Activated CD4-positive, alpha-beta T cell treated with anti-CD3 and anti-CD28 coated beads, Interleukin-2, amount 50 U/mL, for 48 hours (primary cell): ENCODE results near the gene ERICH6.

ENCODE experiments used
- DNase-seq, 2 experiments: peaks; one replicate each; pipeline ENCODE4 v3.0.0-alpha.2; 2020

The ERICH6 gene

DNA sequence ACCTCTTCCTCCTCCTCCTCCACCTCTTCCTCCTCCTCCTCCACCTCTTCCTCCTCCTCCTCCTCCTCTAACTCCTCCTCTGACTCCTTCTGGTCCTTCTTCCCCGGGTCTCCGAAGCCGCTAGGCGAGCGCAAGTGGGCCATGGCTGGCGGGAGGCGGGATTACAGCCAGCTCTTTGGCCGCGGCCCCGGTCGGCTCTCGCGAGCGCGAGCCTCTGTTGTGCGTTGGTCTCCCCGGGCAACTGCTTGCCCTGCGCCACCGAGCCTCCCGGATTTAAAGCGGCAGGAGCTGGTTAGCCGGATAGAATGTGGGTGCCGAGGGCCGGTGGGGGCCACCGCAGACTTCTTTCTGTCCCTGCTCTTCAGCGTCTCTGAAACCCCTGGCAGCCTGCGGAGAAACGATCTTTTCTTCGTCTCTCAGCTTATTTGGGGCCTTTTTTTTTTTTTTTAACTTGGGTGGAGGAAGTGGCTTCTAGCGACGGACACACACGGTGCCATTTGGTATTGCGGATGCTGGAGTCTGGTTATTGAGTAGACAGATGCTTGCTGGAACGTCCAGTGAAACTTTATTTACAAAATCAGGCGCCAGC is at the start of gene ERICH6:
Gene ERICH6, minus strand, starts transcription at position 165 of the 589 bp plus-strand sequence. Its CDS starts 22 bp downstream, at position 143.
- peak; percentile 83 to 87 for DNase-seq

GRCh38 chr3:150751781-150752263 is 48.1 kb upstream of the ERICH6 start:
- no peak for DNase-seq

DNA sequence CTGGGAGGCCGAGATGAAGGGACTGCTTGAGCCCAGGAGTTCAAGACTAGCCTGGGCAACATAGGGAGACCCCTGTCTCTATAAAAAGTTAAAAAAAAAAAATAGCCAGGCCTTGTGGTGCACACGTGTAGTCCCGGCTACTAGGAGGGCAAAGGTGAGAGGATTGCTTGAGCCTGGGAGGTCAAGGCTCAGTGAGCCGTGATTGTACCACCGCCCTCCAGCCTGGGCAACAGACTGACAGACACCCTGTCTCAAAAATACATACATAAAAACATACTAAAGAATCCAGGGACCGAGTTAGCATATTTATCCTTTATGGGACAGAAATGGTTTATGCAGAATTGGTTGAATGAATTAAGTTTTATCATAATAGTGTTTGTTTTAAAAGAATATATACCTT is 45.5 kb upstream of the ERICH6 start:
- no peak for DNase-seq

GRCh38 chr3:150748684-150749047 is 44.9 kb upstream of the ERICH6 start:
- no peak for DNase-seq

DNA sequence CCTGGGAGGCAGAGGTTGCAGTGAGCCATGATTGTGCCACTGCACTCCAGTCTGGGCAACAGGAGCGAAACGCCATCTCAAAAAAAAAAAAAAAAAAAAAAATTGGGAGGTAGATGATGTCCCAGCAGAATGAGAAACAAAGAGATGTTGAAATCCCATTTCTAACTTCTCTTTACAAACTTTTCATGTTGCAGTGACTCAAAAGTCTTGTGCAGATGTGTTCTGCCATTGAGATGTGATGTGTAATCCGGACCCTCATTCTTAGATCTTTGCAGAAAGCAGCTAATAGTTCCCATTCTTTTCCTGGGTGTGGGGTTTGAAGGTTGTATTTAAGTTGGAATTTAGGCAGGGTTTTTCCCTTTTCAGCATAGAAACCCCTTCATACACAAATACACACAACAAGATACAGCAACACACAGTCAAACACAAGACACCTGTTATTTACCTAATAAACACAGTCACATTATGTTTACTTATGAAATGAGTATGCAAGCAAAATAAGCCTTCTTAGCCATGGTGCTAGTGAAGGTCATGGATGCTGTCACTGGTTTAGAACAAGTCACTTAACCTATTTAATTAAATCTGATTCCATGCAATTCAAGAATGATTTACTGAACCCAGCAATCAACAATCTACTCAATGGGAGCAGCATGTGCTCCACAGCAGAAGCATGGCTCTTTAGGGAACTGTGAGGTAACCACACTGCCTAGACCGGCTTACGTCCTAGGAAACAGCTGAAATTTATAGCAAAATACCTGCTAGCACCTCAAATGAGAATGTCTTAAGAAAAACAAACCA is 44.4 kb upstream of the ERICH6 start:
- DNase-seq: no peak

DNA sequence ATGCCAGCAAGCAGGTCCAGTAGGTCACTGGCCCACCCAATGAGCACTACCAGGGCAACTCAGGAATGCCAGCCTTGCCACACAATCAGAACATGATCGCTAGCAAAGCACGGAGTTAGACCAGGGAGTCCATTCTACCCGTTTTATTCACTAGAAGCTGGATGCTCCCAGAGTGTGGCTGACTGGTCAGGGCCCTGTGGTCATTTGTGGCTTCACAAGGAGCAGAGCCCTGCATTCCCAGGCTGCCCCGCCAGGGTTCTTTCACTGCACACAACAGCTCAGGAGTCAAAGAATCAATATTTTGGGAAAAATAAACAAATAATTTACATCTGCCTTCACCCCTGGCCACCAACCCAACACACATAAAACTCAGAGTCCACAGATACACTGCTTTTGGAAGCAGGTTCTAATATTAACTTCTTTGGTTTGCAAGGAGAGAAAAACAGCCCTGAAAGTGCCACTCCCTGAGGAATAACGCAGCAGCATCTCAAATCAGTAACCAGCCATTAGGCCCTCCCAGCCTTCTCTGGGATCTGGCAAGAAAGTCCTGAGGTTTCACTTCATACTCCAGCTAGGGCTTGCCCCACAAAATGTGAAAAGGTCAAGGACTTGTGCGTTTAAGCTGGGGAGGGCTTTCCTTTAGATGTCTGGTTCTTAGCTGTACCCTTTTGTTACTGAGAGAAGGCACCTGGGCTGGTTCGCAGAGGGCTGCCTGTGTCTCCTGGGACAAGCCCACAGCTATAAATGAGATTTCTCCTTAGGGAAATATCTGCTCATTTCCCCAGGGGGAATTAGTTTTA is 43.3 kb upstream of the ERICH6 start:
- no peak for DNase-seq

- no peak for DNase-seq
Measured at GRCh38 chr3:150745832-150746231, 42.1 kb upstream of the ERICH6 start.

GRCh38 chr3:150744919-150745211 is 41.1 kb upstream of the ERICH6 start:
- DNase-seq: no peak

DNA sequence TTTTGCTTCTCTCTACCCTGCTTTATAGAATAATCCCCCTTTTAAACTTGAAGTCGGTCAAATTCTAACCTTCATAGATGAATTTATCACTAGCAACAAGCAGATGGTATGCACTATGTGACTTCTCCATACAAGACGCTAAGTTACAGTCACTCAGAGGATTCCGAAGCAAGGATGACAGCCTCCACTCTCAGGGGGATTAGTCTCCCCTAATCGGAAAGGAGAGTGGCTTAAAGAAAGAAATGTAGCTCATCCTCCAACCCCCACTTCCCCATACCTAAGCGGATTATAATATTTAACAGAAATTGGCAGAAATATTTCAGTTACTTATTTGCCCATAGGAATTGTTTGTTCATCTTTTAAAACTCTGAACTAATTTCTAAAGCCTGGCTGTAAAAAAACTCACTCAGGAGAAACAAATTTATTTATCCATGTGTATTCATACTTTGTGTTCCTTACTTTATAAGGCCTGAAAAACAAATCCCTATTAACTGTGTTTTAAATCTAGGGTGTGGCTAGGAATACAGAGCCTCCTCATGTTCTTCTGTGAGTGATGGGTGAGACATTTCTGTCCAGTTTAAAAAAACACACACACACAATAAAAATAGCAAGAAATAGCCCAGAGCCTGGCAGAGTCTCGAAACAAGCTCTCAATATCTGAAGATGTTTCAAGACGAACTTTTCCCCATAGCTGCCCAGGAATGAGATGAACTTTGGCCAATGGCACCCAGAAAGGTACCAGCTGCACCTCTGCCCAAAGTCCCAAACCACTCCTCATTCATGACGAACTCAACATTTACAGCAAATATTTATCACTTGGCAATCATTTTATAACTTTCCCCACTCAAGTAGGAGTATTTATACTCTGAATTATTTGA is 40.6 kb upstream of the ERICH6 start:
- DNase-seq: no peak

DNA sequence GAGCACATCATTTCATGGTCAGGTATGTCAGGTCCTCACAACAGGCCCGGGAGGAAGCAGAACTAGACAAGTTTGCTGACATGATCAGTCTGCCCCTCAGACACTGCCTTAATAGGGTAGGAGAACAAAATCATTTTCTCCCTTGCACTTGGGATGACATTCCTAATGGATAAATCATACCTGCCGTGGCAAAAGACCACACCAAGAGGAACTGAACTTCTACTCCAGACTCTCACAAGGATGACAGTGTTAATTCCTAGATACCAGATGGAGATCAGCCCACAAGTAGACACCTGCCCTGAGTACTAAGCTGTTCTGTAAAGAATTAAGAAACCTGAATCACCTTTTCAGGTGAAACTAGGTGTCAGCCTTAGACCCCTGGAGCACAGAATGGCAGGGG is 39.8 kb upstream of the ERICH6 start:
- DNase-seq: no peak

GRCh38 chr3:150742679-150743078 is 39.0 kb upstream of the ERICH6 start:
- DNase-seq: no peak

DNA sequence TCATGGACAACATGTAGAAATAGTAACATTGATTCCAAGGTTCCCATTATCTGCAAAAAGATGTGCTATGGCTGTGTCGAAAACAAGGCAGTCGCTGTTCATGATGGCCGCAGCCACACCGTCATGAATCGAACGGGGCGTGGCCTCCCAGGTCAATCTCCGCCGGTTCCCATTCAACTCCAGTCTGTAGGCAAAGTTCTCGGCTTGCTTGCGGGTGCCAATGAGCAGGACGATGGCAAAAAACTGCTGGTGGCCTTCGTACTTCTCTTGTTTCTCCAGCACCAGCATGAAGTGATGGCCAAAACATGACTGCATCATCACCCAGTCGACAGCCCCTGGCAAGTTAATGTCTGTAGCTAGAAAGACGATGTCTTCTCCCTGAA is 38.4 kb upstream of the ERICH6 start:
- no peak for DNase-seq

GRCh38 chr3:150741497-150742140 is 37.9 kb upstream of the ERICH6 start:
- no peak for DNase-seq

DNA sequence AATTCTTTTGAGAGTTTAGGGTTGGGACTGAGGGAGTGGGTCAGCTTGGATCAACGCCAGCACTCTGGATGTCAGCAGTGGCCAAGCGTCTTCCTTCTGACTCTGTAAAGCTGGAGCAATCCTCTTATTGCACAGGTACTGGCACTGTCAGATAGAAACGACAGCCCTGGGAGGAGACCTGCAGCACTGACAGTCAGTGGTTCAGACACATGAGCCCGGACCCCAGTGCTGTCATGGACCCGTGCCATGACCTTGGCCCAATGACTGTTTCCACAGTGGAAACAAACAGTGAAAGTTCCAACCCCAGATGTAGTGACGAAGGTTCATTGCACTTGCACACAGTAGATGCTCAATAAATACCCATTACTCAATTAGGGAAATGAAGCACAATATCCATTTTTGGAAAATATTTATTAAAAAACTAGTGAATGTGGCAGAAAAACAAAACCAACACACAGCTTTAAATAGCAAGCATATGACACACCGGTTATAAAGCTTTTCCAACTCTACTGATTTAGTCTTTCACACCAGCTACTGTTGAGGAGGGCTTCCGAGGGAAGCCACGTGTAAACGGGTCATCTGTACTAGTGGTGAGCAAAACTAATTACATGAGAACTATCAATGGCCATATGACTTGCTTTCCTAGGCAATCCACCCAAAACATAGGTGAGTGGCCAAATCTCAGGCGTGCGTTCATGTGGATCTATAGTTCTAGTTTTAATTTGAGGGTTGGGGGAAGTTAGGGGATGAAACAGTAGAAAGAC is 37.2 kb upstream of the ERICH6 start:
- DNase-seq: peak; percentile 52 to 64

DNA sequence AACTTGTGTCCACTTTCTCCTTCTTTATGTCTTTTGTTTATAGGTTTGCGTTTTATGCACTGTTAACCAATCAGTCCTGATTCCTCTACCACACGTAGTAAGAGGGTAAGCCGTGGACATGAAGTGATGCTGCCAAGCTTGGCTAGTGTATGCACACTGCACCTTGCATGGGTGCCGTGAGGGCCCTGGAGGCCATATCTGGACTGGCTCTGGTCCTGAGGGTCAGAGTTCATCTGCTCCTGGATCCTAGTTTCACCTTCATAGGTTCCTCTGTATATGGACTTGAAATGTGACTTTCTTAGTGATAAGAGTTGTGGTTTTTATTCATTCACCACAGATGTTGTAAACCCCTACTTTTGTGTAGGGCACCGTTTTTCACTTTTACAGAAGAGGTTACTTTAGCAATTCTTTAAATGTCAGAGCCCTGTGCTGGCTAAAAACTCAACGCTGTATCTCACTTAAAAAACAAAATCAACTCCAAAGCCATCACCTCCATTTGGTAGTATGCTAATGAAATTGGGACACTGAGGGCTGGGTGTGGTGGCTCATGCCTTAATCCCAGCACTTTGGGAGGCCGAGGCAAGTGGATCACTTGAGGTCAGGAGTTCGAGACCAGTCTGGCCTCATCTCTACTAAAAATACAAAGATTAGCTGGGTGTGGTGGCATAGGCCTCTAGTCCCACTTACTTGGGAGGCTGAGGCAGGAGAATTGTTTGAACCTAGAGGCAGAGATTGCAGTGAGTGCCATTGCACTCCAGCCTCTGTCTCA is 36.3 kb upstream of the ERICH6 start:
- peak in 1 of 2 experiments; percentile 49 for DNase-seq

GRCh38 chr3:150739200-150739863 is 35.6 kb upstream of the ERICH6 start:
- DNase-seq: no peak

DNA sequence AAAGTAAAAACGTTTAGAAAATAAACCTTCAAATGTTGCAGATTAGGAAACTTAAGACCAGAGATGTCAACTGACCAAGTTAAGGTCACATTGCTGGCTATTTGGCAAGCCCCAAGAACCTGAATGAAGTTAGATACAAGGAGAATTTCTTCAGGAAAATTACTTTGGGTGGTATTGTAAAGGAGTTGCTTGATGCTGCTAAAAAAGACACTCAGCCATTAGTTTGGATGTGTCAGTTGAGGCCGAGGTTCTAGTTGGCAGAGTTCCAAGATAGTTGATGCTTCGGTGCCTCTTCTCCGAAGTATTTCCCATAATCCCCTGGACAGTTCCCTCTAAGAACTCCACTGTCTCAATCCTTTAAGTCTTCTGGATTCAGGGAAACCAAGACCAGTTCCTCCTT is 35.0 kb upstream of the ERICH6 start:
- DNase-seq: no peak

GRCh38 chr3:150737874-150738679 is 34.4 kb upstream of the ERICH6 start:
- peak; percentile 64 to 74 for DNase-seq
